ENCODE data around the gene ARHGAP45.

The ARHGAP45 gene

DNA sequence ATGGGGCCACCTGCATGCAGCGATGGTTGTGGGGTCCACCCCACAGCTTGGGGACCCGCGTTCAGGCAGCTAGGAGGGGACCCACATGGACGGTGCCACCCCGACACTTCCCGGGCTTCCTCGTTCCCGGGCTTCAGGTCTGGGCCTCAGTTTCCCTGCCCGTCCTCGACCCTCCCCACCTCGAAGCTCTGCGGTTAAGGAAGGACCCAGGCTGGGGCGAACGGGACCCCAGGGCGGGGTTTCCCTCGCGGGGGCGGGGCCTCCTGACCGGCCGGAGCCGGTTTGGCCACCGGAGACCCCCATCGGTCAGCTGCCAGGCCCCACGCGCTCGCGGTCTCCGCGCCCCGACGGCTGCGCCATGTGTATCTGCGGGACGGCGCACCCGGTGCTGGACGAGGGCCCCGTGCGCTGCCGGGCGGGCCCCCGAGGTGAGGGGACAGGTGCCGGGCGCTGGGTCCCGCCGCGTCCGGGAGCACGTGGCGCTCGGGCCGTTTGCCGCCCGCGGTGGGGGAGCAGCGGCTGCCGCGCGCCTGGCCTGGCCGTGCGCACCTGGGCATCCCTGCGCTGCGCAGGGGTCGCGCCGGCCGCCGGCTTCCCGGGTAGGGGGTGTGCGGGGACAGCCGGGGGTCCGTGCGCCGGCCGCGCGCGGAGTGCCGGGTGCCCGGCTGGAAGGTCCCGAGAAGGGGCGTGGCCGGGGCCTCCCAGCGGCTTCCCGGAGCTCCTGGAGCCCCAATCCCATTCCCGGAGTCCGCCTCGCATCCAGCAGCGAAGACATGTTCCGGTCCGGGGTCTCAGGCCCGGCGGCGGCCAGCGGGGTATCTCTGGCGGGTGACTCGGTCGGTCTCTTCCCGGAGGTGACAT is 4.2 kb downstream of the ARHGAP45 start:
- no peak for DNase-seq (ENCODE audit: low read depth in 2 of 2)

DNA sequence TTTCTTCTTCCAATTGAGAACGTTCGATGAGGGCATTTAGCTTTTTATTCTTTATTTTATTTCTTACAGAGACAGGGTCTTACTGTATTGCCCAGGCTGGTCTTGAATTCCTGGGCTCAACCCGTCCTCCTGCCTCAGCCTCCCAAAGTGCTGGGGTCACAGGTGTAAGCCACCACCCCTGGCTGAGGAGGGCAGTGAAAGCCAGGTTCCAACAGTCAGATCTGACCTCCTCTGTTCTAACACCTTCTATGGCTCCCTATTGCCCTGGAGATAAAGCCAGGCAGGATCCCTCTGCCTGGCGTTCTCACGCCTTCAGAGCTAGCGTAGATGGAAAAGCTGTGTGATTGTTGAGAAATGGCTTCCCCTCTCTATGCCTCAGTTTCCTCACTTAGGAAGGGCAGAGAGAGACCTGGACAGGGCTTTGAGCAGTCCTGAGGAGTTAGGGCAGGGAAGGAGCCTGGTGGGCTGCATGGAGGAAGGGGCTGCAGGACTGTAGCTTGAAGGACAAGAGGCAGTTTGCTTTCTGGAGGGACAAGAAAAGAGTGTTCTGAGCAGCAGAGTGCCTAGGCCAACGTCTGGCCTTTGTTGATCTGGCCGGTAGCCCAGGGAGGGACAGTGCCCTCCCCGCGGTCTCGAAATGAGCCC is 5.5 kb downstream of the ARHGAP45 start:
- DNase-seq (ENCODE audit: low read depth in 2 of 2) = no peak

DNA sequence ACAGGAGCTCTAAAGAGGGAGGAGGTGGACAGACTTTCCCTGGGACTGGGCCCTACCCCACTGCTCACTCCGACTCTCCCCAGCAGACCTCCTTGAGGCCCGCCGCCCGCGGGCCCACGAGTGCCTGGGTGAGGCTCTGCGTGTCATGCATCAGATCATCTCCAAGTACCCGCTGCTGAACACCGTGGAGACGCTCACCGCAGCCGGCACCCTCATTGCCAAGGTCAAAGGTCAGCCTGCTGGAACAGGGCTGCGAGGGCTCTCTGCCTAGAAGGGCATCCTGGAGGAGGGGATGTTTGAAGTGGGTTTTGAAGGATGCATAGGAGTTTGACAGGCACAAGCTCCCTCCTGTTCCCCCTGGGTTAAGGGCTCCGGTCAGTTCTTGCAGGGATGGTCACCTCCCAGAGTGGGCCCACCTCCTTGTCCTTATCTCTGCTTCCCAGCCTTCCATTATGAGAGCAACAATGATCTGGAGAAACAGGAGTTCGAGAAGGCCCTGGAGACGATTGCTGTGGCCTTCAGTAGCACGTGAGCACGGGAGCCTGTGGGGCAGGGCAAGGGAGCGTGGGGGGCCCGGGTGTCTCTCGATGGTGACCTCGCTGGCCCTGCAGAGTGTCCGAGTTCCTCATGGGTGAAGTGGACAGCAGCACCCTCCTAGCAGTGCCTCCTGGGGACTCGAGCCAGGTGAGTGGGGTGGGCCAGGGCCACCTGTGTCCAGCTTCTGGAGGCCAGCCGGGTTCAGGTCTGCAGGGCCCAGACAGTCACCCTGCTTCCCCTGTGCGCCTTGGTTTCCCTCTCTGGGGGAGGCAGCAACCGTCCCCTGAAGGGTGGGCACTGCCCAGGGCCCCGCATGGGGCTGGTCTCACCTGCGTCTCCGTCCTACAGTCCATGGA is 6.3 kb downstream of the ARHGAP45 start:
- DNase-seq (ENCODE audit: low read depth in 2 of 2) = no peak

DNA sequence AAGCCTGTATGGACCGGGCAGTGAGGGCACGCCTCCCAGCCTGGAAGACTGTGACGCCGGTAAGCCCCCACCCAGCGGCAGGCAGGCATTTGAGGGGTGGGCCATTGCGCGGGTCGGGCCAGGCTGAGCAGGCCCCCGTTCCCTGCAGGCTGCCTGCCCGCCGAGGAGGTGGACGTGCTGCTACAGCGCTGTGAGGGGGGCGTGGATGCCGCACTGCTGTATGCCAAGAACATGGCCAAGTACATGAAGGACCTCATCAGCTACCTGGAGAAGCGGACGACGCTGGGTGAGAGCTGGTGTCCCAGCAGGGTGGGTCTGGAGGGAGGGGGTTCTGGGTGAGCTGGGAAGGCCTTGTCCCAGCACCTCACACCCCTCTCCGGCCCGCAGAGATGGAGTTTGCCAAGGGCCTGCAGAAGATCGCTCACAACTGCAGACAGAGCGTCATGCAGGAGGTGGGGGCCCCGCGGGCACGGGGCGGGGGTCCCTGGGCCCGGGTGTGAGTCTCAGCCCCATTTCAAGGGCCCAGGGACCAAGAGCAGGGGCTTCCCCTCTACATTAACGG is 7.1 kb downstream of the ARHGAP45 start:
- DNase-seq (ENCODE audit: low read depth in 2 of 2) = no peak

DNA sequence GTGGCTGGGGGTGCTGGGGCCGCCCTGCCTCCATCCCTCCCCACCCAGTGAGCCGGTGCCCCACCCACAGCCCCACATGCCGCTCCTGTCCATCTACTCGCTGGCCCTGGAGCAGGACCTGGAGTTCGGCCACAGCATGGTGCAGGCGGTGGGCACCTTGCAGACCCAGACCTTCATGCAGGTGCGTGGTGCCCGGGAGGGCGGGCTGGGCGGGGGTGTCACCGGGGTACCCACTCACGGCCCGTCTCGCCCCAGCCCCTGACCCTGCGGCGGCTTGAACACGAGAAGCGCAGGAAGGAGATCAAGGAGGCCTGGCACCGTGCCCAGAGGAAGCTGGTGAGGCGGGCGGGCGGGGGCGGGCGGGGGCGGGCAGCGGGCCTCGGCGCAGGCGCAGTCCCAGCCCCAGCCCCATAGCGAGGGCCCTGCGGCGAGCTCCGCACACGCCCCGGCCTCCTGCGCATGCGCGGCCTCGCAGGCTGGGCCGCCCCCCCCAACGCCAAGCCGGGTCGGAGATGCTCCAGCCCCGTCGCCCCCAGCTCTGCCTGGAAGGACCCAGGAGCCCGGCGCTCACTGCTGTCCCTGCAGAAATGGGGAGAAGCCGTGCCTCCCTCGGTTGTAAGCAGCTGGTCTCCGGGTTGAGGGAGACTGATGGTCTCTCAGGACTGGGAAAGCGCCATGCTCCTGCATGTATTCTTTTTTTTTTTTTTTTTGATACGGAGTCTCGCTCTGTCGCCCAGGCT is 7.7 kb downstream of the ARHGAP45 start:
- DNase-seq (ENCODE audit: low read depth in 2 of 2) = peak; percentile 78 to 85

DNA sequence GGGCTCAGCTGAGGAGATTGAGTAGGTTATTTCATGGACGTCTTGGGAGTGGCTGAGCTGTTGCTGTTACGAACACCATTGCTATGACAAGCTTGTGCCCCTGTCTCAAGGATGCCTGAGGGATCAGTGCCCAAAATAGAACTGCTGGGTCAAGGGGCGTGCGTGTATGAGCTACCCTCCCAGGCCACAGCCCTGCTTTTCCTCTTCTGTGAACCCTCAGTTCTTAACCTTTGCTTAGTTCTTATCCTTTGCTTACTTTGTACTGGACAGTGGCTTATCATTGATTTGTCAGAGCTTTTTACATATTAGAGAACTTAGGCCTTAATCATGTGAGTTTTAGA is 9.0 kb downstream of the ARHGAP45 start:
- no peak for DNase-seq (ENCODE audit: low read depth in 2 of 2)

DNA sequence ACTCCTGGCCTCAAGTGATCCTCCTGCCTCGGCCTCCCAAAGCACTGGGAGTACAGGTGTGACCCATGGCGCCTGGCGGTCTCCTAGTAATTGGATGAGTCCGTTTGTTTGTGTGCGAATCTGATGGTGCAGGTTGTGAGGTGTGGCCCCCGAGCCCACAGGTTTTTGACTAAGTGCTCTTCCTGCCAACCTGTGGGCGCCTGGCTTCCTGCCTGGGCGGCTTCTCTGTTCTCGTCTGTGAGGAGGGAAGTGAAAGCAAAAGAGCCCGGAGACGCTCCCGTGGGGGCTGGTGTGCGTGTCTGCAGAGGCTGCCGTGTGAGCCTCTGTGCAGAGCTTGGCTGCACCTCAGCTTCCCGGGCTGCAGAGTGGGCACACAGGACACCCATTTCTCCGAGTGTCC is 10.0 kb downstream of the ARHGAP45 start:
- DNase-seq (ENCODE audit: low read depth in 2 of 2) = peak; percentile 83 to 90

DNA sequence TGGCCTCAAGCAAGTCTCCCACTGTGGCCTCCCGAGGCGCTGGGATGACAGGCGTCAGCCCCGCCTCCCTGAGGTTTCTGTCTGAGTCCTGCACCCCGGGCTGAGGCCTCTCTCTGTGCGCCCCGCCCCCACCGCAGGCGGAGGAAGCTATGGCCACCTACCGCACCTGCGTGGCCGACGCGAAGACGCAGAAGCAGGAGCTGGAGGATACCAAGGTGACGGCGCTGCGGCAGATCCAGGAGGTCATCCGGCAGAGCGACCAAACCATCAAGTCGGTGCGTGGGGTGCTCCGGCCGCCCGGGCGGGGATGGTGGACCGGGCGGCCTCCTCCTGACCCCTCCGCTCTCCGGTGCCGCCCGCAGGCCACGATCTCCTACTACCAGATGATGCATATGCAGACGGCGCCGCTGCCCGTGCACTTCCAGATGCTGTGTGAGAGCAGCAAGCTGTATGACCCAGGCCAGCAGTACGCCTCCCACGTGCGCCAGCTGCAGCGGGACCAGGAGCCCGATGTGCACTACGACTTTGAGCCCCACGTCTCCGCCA is 12.7 kb downstream of the ARHGAP45 start:
- DNase-seq (ENCODE audit: low read depth in 2 of 2) = no peak

DNA sequence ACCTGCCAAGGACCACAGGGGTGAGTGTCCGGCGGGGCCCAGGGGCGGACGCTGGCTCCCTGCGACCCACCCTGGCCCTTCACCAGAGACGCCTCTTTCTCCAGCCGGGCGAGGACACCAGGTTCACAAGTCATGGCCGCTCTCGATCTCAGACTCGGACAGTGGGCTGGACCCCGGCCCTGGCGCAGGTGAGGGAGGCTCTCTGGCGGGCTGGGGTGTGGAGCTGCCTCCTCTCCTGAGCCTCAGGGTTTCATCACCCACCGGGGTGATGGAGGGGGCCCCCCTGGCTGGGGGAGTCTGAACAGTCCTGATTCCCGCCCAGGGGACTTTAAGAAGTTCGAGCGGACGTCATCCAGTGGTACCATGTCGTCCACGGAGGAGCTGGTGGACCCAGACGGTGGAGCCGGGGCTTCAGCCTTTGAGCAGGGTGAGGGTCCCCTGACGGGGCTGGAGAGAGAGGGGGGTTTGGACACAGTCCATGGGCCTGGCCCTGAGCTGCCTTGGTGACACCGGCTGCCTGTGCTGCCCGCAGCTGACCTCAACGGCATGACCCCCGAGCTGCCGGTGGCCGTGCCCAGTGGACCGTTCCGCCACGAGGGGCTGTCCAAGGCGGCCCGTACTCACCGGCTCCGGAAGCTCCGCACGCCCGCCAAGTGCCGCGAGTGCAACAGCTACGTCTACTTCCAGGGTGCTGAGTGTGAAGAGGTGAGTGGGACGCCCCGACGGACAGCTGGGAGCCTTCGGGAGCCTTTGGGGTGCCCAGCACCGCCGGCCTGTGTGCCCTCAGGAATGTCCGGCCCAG is 13.6 kb downstream of the ARHGAP45 start:
- no peak for DNase-seq (ENCODE audit: low read depth in 2 of 2)

DNA sequence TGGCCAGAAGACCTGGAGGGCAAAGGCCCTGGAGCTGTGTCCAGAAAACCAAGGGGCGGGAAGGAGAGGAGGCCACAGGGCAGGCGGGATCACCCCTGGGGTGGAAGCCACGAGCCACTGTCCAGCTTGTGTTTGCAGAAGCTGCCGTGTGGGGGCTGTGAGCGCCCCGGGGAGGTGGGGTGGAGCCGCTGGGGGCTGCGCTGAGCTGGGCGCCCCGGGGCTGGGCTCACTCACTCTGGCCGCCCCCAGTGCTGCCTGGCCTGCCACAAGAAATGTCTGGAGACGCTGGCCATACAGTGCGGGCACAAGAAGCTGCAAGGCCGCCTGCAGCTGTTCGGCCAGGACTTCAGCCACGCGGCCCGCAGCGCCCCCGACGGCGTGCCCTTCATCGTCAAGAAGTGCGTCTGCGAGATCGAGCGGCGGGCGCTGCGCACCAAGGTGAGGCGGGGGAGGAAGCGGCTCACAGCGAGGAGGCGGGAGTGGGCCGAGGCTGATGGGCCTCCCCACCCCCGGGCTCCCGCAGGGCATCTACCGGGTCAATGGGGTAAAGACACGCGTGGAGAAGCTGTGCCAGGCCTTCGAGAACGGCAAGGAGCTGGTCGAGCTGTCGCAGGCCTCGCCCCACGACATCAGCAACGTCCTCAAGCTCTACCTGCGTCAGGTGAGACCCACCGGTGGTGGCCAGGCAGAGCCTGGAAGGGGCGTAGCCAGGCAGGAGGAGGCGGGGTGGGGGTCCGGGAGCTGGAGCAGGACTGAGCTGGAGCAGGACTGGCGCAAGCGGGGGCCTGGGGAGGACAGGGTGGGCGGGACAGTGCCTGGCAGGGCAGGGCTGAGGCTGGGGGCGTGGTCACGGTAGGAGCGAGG is 14.6 kb downstream of the ARHGAP45 start:
- DNase-seq (ENCODE audit: low read depth in 2 of 2) = no peak

DNA sequence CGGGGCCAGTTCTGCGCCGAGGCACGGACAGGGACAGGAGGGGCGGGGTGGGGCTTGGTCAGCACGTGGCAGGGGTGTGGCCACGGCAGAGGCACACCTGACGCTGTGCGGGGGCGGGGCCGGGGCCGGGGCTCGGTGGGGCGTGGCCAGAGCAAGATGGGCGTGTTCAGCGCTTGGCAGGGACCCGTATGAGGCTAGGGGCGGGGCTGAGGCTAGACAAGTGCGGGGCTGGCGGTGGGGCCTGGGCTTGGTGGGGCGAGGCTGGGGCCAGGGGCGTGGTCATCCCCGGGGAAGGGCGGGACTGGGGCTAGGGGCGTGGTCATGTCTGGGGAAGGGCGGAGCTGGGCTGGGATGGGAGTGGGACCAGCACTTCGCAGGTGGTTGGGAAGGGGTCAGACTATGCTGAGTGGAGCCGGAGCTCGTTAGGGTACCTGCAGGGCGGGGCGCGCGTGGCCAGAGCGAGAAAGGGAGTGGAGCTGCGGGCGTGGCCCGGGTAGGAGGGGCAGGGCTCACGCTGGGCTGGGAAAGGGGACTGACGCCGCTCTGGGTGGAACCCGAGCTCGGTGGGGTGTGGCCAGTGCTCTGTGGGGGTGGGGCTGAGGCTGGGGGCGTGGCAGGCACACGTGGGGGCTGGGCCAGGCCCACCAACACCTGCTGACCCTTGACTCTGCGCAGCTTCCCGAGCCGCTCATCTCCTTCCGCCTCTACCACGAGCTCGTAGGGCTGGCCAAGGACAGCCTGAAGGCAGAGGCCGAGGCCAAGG is 15.4 kb downstream of the ARHGAP45 start:
- no peak for DNase-seq (ENCODE audit: low read depth in 2 of 2)

DNA sequence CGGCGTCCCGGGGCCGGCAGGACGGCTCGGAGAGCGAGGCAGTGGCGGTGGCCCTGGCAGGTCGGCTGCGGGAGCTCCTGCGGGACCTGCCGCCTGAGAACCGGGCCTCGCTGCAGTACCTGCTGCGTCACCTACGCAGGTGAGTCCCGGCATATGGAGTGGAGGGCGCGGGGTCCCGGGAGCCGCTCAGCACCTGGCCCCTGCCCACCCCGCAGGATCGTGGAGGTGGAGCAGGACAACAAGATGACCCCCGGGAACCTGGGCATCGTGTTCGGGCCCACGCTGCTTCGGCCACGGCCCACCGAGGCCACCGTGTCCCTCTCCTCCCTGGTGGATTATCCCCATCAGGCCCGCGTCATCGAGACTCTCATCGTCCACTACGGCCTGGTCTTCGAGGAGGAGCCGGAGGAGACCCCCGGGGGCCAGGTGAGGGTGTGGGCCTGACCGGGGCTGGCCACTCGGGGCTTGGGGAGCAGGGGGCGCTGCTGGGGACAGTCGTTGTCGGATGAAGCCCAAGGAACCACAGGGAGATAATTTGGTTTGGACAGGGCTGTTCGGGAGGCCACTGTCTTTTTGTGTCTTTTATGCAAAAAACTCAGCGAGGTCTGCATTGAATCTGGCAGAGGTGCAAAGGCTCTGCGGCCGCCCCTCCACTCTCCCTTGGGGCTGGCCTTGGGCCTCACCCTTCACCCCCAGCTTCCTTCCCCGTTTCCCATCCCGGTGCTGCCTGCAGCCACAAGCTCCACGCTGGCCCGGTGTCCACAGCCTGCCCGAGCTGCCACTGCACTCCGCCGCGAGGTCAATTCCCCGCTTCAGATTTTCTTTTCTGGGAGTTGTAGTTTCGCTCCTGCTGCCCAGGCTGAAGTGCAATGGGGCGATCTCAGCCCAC is 16.2 kb downstream of the ARHGAP45 start:
- DNase-seq (ENCODE audit: low read depth in 2 of 2) = no peak

DNA sequence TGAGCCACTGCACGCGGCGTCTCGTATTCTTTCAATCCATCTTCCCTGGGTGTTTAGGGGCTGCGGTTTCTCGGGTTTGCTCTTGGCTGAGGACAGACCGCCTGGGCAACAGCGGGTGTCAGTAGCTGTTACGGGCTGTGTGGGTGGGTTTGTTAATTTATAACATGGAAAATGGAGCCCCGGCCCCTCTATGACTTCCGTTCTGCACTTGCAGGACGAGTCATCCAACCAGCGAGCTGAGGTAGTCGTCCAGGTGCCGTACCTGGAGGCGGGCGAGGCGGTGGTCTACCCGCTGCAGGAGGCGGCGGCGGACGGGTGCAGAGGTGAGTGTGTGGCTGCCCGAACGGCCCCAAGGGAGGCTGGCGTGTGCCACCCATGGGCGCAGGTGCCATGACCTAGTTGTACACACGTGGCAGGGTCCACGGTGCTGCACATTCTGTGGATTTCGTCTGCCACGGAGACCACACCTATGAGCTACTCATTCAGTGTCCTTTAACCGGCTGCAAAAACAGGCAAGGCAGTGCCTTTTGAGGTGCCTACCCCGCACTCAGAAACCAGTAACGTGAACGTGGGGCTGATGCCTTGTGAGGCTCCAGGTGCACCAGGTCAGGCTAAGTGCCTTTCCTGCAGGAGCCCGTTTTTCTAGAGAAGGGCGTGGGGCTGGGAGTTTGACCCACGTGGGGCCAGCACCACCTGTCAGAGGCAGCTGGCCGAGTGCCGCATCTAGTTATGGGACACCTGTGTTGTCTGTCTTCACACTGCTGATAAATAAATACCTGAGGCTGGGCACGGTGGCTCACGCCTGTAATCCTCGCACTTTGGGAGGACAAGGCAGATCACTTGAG is 17.3 kb downstream of the ARHGAP45 start:
- DNase-seq (ENCODE audit: low read depth in 2 of 2) = no peak

DNA sequence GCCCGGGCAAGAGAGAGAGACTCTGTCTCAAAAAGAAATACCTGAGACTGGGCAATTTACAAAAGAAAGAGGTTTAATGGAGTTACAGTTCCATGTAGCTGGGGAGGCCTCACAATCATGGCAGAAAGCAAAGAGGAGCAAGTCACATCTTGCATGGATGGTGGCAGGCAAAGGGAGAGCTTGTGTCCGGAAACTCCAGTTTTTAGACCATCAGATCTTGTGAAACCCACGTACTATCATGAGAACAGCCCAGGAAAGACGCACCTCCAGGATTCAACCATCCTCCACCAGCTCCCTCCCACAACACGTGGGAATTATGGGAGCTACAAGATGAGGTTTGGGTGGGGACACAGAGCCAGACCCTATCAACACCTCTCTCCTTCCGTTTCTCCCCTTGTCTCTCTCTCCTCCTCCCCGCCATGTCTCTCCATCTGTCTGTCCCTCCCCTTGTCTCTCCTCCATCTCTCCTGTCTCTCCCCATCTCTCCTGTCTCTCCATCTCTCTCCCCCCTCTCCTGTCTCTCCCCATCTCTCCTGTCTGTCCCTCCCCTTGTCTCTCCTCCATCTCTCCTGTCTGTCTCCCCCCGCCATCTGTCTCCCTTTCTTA is 18.2 kb downstream of the ARHGAP45 start:
- DNase-seq (ENCODE audit: low read depth in 2 of 2) = no peak

DNA sequence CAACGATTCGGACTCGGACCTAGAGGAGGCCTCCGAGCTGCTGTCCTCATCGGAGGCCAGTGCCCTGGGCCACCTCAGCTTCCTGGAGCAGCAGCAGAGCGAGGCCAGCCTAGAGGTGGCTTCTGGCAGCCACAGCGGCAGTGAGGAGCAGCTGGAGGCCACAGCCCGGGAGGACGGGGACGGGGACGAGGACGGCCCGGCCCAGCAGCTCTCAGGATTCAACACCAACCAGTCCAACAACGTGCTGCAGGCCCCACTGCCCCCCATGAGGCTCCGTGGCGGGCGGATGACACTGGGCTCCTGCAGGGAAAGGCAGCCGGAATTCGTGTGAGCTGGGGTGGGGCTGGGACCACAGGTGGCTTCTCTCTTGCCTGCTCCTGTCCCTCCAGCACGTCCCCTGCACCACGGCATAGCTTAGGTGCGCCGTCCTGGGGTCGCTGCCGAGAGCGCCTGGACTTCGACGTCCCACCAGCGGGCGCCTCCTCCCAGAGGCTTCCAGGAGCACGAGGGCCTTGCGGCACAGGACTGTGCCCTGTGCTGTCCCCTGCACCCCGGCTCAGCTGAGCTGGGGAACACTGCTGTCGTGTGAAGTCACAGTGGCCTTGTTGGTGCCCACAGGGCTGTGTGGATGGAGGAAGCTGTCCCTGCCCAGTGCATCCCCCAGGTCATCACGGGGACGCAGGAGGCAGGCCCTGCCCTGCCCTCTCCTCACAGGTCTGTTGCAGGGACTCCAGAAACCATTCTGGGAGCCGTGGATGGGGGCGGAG is 18.9 kb downstream of the ARHGAP45 start:
- DNase-seq (ENCODE audit: low read depth in 2 of 2) = no peak

Data from stimulated activated CD8-positive, alpha-beta memory T cell treated with anti-CD3 and anti-CD28 coated beads, Interleukin-15, amount 100 ng/mL, for 4 hours (primary cell).